H1 (cell line): ENCODE data around the gene APOL6. TPM values are rescaled to one million over a fixed set of nuclear protein-coding genes. Genes with fewer than 3 reads are reported as not detected.

Experiments
- CTCF ChIA-PET: fragments of 300-600 bp; sonication (Branson Sonifier 250); formaldehyde crosslinking; loops from one replicate; lab custom pipeline; 2021; ENCODE audit not compliant: partially characterized antibody; lab: Charles Lee
- POLR2A ChIA-PET: fragments of 300-600 bp; sonication (Branson Sonifier 250); formaldehyde crosslinking; loops from one replicate; lab custom pipeline; 2021; ENCODE audit warnings: inconsistent platforms; ENCODE audit not compliant: partially characterized antibody; lab: Charles Lee
- DNase-seq, 2 experiments: peaks; one replicate each; pipeline versions ENCODE4 v3.0.0 to v3.0.0-alpha.2; 2010 to 2022; ENCODE audit warnings: low spot score in 2 of 2, low read depth in 1 of 2, mixed read lengths in 1 of 2
- FAIRE-seq: peaks from 2 replicates; lab custom pipeline; 2011; peaks lifted over from hg19 to GRCh38; lab: Jason Lieb, UNC
- H2AFZ ChIP-seq: 2 replicates; pipeline ENCODE4 v1.8.1; 2012; ENCODE audit warnings: low read length, inconsistent platforms
- H2AK5ac ChIP-seq: 2 replicates; pipeline ENCODE4 v1.6.1; 2013; ENCODE audit warnings: low read depth, low read length
- H2BK120ac ChIP-seq: replicated peaks from 2 replicates; pipeline ENCODE3; 2013; ENCODE audit warnings: low read depth, low read length, inconsistent platforms
- H2BK12ac ChIP-seq: 2 replicates; pipeline ENCODE4 v1.6.1; 2013; ENCODE audit warnings: low read depth, low read length
- H2BK15ac ChIP-seq: 2 replicates; pipeline ENCODE4 v1.6.1; 2013; ENCODE audit warnings: low read length
- H2BK20ac ChIP-seq: 2 replicates; pipeline ENCODE4 v1.6.1; 2013; ENCODE audit warnings: low read length
- H2BK5ac ChIP-seq: 2 replicates; pipeline ENCODE4 v1.6.1; 2013; ENCODE audit warnings: low read depth, low read length
- H3K14ac ChIP-seq: 2 replicates; pipeline ENCODE4 v1.6.1; 2013; ENCODE audit warnings: inconsistent platforms; ENCODE audit not compliant: insufficient read length
- H3K18ac ChIP-seq: 2 replicates; pipeline ENCODE4 v1.6.1; 2013; ENCODE audit warnings: low read length; ENCODE audit errors: extremely low read depth
- H3K23ac ChIP-seq: 2 replicates; pipeline ENCODE4 v1.6.1; 2013; ENCODE audit warnings: inconsistent platforms; ENCODE audit not compliant: insufficient read length
- H3K23me2 ChIP-seq: 2 replicates; pipeline ENCODE4 v1.6.1; 2013; ENCODE audit warnings: low read depth, low read length
- H3K27ac ChIP-seq: 2 replicates; pipeline ENCODE4 v1.6.1; 2011; ENCODE audit warnings: low read depth, low read length, inconsistent platforms
- H3K27me3 ChIP-seq, 4 experiments: replicated peaks in 1 of 4; 1 replicate in 1 of 4; 2 replicates in 3 of 4; pipeline versions ENCODE4 v1.6.1 to v1.8.1; 2011 to 2013; ENCODE audit warnings: low read length in 3 of 4, mild to moderate bottlenecking in 3 of 4, inconsistent platforms in 2 of 4, mixed read lengths in 2 of 4, moderate library complexity in 1 of 4; ENCODE audit not compliant: control insufficient read depth in 3 of 4, insufficient read depth in 3 of 4; ENCODE audit errors: extremely low read depth in 1 of 4
- H3K36me3 ChIP-seq, 4 experiments: 2 replicates each; pipeline versions ENCODE4 v1.6.1 to v1.8.1; 2011 to 2013; ENCODE audit warnings: mild to moderate bottlenecking in 4 of 4, low read length in 3 of 4, moderate library complexity in 2 of 4, control low read depth in 1 of 4, inconsistent platforms in 1 of 4; ENCODE audit not compliant: insufficient read depth in 4 of 4, control insufficient read depth in 2 of 4
- H3K4ac ChIP-seq: replicated peaks from 2 replicates; pipeline ENCODE3; 2013; ENCODE audit warnings: low read length, low read depth, mixed read lengths, inconsistent platforms; ENCODE audit not compliant: insufficient read length
- H3K4me1 ChIP-seq, 4 experiments: replicated peaks in 1 of 4; 1 replicate in 1 of 4; 2 replicates in 3 of 4; pipeline versions ENCODE4 v1.6.1 to v1.8.1; 2011 to 2013; ENCODE audit warnings: low read length in 3 of 4, inconsistent platforms in 2 of 4, mixed read lengths in 1 of 4; ENCODE audit not compliant: insufficient read depth in 4 of 4, control insufficient read depth in 3 of 4
- H3K4me2 ChIP-seq, 2 experiments: 2 replicates each; pipeline versions ENCODE4 v1.6.1 to v1.8.1; 2011 to 2013; ENCODE audit warnings: low read depth in 2 of 2, low read length in 2 of 2, control low read depth in 1 of 2, inconsistent platforms in 1 of 2, mild to moderate bottlenecking in 1 of 2; ENCODE audit not compliant: insufficient read depth in 1 of 2
- H3K4me3 ChIP-seq, 4 experiments: fragments of 200-600, 300-600 bp in 1 of 4; sonication (generic), shearing (Covaris generic), sonication (Bioruptor Twin) in 1 of 4; 2 replicates each; pipeline versions ENCODE4 v1.5.1 to v1.8.1; 2011 to 2016; ENCODE audit warnings: low read length in 4 of 4, low read depth in 3 of 4, control low read depth in 2 of 4, inconsistent platforms in 2 of 4, mild to moderate bottlenecking in 2 of 4, mixed read lengths in 1 of 4, moderate library complexity in 1 of 4; ENCODE audit not compliant: insufficient read depth in 2 of 4; ENCODE audit errors: extremely low read depth in 1 of 4
- H3K56ac ChIP-seq: replicated peaks from 2 replicates; pipeline ENCODE3; 2013; ENCODE audit warnings: low read depth, mild to moderate bottlenecking, mixed read lengths, low read length, inconsistent platforms; ENCODE audit not compliant: insufficient read length
- H3K79me1 ChIP-seq: 2 replicates; pipeline ENCODE4 v1.6.1; 2013; ENCODE audit warnings: low read depth, low read length, control low read depth
- H3K79me2 ChIP-seq, 2 experiments: 2 replicates each; pipeline versions ENCODE4 v1.6.1 to v1.8.1; 2012 to 2013; ENCODE audit warnings: low read length in 2 of 2, mild to moderate bottlenecking in 2 of 2, inconsistent platforms in 1 of 2; ENCODE audit not compliant: insufficient read depth in 2 of 2, control insufficient read depth in 1 of 2
- H3K9ac ChIP-seq, 4 experiments: replicated peaks in 1 of 4; 1 replicate in 1 of 4; 2 replicates in 3 of 4; pipeline versions ENCODE4 v1.6.1 to v1.8.1; 2011 to 2013; ENCODE audit warnings: low read depth in 3 of 4, low read length in 3 of 4, control low read depth in 2 of 4, mild to moderate bottlenecking in 2 of 4, moderate library complexity in 2 of 4, inconsistent platforms in 1 of 4; ENCODE audit errors: extremely low read depth in 1 of 4
- H3K9me3 ChIP-seq, 2 experiments: 2 replicates each; pipeline versions ENCODE4 v1.6.1 to v1.8.1; 2012 to 2013; ENCODE audit warnings: mild to moderate bottlenecking in 2 of 2, moderate library complexity in 2 of 2, control low read depth in 1 of 2, inconsistent platforms in 1 of 2, low read depth in 1 of 2, low read length in 1 of 2, mixed read lengths in 1 of 2; ENCODE audit not compliant: insufficient read depth in 2 of 2
- H4K20me1 ChIP-seq, 2 experiments: replicated peaks in 1 of 2; 2 replicates each; pipeline versions ENCODE3 to v1.8.1; 2011 to 2013; ENCODE audit warnings: inconsistent platforms in 2 of 2, low read length in 2 of 2, mild to moderate bottlenecking in 1 of 2; ENCODE audit not compliant: insufficient read depth in 2 of 2, control insufficient read depth in 1 of 2
- H4K5ac ChIP-seq: 2 replicates; pipeline ENCODE4 v1.6.1; 2013; ENCODE audit warnings: low read length, low read depth, mixed read lengths, inconsistent platforms; ENCODE audit not compliant: insufficient read length
- H4K8ac ChIP-seq: 2 replicates; pipeline ENCODE4 v1.8.0; 2013; ENCODE audit warnings: mild to moderate bottlenecking, moderate library complexity, low read length, inconsistent platforms; ENCODE audit not compliant: insufficient read depth; ENCODE audit errors: extremely low read depth
- H4K91ac ChIP-seq: replicated peaks from 2 replicates; pipeline ENCODE3; 2013; ENCODE audit warnings: low read length, mixed read lengths, inconsistent platforms; ENCODE audit not compliant: insufficient read length
- CTCF ChIP-seq, 3 experiments: IDR thresholded peaks; 1 replicate in 2 of 3; 2 replicates in 1 of 3; pipeline versions ENCODE4 v1.5.1 to v1.6.1; 2011; ENCODE audit warnings: low read length in 3 of 3, mild to moderate bottlenecking in 3 of 3, inconsistent platforms in 2 of 3, low read depth in 1 of 3, moderate library complexity in 1 of 3; ENCODE audit not compliant: insufficient read depth in 1 of 3; ENCODE audit errors: control extremely low read depth in 1 of 3
- EZH2 ChIP-seq: fragments of 200-600 bp; sonication (generic); IDR thresholded peaks from 2 replicates; pipeline ENCODE4 v1.7.1; 2012; ENCODE audit warnings: low read depth, mild to moderate bottlenecking, moderate library complexity, low read length, inconsistent platforms; ENCODE audit not compliant: severe bottlenecking
- RAD21 ChIP-seq, 2 experiments: IDR thresholded peaks in 1 of 2; conservative IDR thresholded peaks in 1 of 2; 2 replicates each; pipeline ENCODE4 v1.6.1; 2011; ENCODE audit warnings: low read depth in 2 of 2, low read length in 2 of 2, improper control_type of control experiment in 1 of 2, inconsistent platforms in 1 of 2, mild to moderate bottlenecking in 1 of 2, moderate library complexity in 1 of 2
- TCF12 ChIP-seq: IDR thresholded peaks from 2 replicates; pipeline ENCODE4 v1.6.1; 2011; ENCODE audit warnings: low read depth, mild to moderate bottlenecking, low read length
- WGBS, 2 experiments: shearing (Covaris generic) in 1 of 2; methylation state at CpG; one replicate each; pipeline versions ENCODE4 v1.1.6 to v1.1.7; 2013 to 2015; ENCODE audit warnings: low lambda C conversion rate in 2 of 2, mixed read lengths in 2 of 2, inconsistent platforms in 1 of 2, low coverage in 1 of 2, missing lambda C conversion rate in 1 of 2; ENCODE audit not compliant: insufficient replicate concordance in 2 of 2, insufficient coverage in 1 of 2, insufficient read length in 1 of 2; ENCODE audit errors: extremely low coverage in 1 of 2, missing lambda C conversion rate in 1 of 2; 5-methylcytosine and 5-hydroxymethylcytosine counted together
- polyA plus RNA-seq, 7 experiments: library from polyadenylated mRNA; depleted of rRNA in 3 of 7; stranded (reverse) in 5 of 7; unstranded in 2 of 7; fragments of >200 nt in 5 of 7; fragments of 200-250 nt in 2 of 7; gene quantifications; 1 replicate in 5 of 7; 2 replicates in 1 of 7; 4 replicates in 1 of 7; pipeline versions ENCODE4 v1.2.1 to v1.2.3, GENCODE V29; 2011 to 2013; ENCODE audit warnings: missing spikeins in 2 of 7, mixed read lengths in 2 of 7
- total RNA-seq: library from RNA; stranded (reverse); fragmentation: NEBNext Ultra II Directional; extraction: Animal tissue kit (Norgen Biotek cat#: 25700); gene quantifications from 2 replicates; pipeline ENCODE4 v1.2.1, GENCODE V29; 2021

Gene APOL6
- total and polyA plus RNA-seq, 2 of the 8 experiments (the other 6 are each of a cell fraction or from before 2014, with no cell fraction given) = 0.06 to 0.13 TPM

GRCh38 chr22:35619336-35620094 is 28.7 kb upstream of the APOL6 start:
- no peaks in the 10 kb centered on the region for H4K20me1 ChIP-seq
- no peak overlapping the region for H2BK20ac ChIP-seq
- peaks cover 0 to 16% (median 10%) of the 10 kb centered on the region in 4 experiments; a peak in 4 of 7 replicates for H3K4me1 ChIP-seq
- H3K23me2 ChIP-seq = peaks cover 7% of the 10 kb centered on the region; the same call in 1 of the 2 replicates
- no peaks in the 10 kb centered on the region for H3K79me2 ChIP-seq
- H4K5ac ChIP-seq = no peak overlapping the region
- no peak overlapping the region for H3K23ac ChIP-seq
- H2AK5ac ChIP-seq = no peak overlapping the region
- no peak overlapping the region for H4K91ac ChIP-seq
- H2BK12ac ChIP-seq = no peak overlapping the region
- ChIA-PET POLR2A (interaction anchor here (0.6 kb wide), 1 partner anchor 262 kb away, joined by 3 read pairs; no protein-coding TSS in a partner anchor), CTCF (interaction anchor here (0.7 to 3.3 kb wide), 9 partner anchors 9 to 189 kb away, joined by 3 to 11 read pairs (median 6); no protein-coding TSS in a partner anchor)
- H2BK15ac ChIP-seq = no peak overlapping the region
- FAIRE-seq = no peak
- WGBS, 2 experiments = 86% methylated on average over 13 of the region's 13 CpGs; no CpG with 5 or more reads in 1 of the 2 experiments
- no peak overlapping the region for H2BK120ac ChIP-seq
- H3K14ac ChIP-seq = no peak overlapping the region
- no peak overlapping the region for H3K18ac ChIP-seq
- no peak for DNase-seq
- H3K4me2 ChIP-seq = no peak overlapping the region
- H3K9ac ChIP-seq = no peak overlapping the region
- H2BK5ac ChIP-seq = no peak overlapping the region
- H4K8ac ChIP-seq = no peak overlapping the region
- H3K27me3 ChIP-seq = no peaks in the 10 kb centered on the region; a peak in 1 of 7 replicates
- no peak overlapping the region for H3K4me3 ChIP-seq
- TF ChIP-seq EZH2 (no peak), TCF12 (no peak), RAD21 (IDR thresholded peaks at IDR 0.05 in 1 of 2, conservative IDR thresholded peaks at IDR 0.05 in 1 of 2; ENCODE audit: low read depth in 2 of 2, low read length in 2 of 2) (peak; percentile 15 to 36; a peak in 1 of 4 replicates), CTCF (IDR thresholded peaks at IDR 0.05; ENCODE audit: control extremely low read depth in 1 of 3, insufficient read depth in 1 of 3, low read depth in 1 of 3, low read length in 3 of 3) (peak in 2 of 3 experiments; percentile 38 to 53; a peak in 3 of 4 replicates)
- no peak overlapping the region for H3K56ac ChIP-seq
- H3K79me1 ChIP-seq = no peaks in the 10 kb centered on the region
- H3K9me3 ChIP-seq = no peaks in the 10 kb centered on the region
- H3K4ac ChIP-seq = no peak overlapping the region
- no peak overlapping the region for H3K27ac ChIP-seq
- no peak overlapping the region for H2AFZ ChIP-seq
- H3K36me3 ChIP-seq = no peaks in the 10 kb centered on the region
